Daoy (cell line): ENCODE data around the gene TRPV6. TPM values are rescaled to one million over a fixed set of nuclear protein-coding genes. Genes with fewer than 3 reads are reported as not detected.

Experiments used
- DNase-seq: peaks from one replicate; pipeline ENCODE4 v3.0.0-alpha.2; 2015; ENCODE audit warnings: low read depth
- total RNA-seq: library from RNA; depleted of rRNA; stranded (reverse); fragments of >200 nt; shearing (Covaris generic); gene quantifications from 2 replicates; pipeline ENCODE4 v1.2.3, GENCODE V29; 2014

Gene TRPV6
- total RNA-seq, 1 experiment from 2014 or later: not detected

GRCh38 chr7:142908290-142908689 is 22.7 kb upstream of the TRPV6 start:
- DNase-seq: no peak

GRCh38 chr7:142906643-142907042 is 21.1 kb upstream of the TRPV6 start:
- no peak for DNase-seq

DNA sequence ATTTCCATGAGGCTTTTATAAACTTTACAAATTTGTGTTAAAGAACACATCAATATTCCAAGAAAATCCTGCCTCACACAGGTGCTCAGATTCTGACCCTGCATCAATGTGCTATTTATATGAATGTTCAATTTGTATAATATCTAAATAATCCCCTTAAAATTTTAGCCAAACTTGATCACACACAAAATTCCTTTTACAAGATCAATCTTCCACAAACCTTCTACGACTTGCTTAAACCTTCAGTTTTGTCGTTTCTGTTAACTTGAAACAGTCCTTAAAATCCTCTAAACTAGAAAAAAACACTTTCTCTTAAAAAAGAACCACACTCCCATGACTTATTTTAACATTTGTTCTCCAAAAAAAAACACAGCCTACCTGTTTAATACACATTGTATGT is 20.2 kb upstream of the TRPV6 start:
- DNase-seq: no peak

DNA sequence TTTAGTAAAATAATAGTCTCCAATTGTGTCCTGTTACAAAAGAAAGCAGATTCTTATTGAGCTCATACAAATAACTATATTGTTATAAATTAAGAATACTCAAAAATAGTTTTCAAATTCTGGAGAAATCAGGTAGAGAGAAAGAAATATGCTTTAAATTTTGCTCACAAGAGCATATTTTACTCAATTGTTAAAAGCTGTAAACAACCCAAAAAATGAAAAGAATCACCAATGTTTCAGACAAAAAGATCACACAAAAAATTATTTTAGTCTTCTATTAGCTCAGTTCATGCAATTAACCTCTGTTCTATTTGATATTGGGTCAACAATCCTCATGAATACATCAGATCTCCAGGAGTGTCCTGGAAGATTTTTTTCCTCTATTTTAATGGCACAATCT is 18.6 kb upstream of the TRPV6 start:
- no peak for DNase-seq

DNA sequence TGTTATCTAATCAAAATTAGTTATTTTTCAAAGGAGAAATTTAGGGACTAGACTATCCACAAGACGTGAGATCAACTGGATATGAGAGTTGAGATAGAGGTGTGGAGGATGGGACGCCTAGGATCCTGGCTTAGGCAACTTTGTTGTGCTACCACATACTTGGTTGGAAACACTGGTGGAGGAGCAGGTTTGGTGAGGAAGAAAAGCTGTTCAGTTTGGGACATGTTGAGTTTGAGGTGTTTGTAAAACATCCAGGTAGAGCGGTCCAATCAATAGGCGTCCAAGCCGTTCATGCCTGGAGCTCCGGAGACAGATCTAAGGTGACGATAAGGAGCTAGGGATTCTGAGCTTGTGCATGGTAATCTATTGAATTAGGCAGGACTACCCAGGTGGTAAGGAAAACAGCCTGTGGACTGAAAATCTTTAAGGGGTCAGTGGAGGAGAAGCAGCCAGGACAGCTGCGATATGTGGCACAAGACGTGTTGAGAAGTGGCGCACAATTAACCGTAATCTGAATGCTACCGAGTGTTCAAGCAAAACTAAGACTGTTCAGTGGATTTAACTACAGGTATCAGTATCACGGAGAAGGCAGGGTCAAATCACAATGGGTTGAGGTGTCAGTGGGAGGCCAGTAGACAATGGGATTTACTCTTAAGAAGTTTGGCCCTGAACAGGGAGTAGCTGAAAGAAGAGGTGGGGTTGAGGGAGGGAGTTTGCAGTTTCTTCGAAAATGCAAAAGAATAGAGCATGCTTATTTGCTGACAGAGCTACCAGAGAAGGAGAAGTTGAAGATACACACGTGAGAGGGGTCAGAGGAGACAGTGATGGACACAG is 16.1 kb upstream of the TRPV6 start:
- DNase-seq: no peak

- no peak for DNase-seq
Measured at GRCh38 chr7:142899661-142900060, 14.1 kb upstream of the TRPV6 start.

DNA sequence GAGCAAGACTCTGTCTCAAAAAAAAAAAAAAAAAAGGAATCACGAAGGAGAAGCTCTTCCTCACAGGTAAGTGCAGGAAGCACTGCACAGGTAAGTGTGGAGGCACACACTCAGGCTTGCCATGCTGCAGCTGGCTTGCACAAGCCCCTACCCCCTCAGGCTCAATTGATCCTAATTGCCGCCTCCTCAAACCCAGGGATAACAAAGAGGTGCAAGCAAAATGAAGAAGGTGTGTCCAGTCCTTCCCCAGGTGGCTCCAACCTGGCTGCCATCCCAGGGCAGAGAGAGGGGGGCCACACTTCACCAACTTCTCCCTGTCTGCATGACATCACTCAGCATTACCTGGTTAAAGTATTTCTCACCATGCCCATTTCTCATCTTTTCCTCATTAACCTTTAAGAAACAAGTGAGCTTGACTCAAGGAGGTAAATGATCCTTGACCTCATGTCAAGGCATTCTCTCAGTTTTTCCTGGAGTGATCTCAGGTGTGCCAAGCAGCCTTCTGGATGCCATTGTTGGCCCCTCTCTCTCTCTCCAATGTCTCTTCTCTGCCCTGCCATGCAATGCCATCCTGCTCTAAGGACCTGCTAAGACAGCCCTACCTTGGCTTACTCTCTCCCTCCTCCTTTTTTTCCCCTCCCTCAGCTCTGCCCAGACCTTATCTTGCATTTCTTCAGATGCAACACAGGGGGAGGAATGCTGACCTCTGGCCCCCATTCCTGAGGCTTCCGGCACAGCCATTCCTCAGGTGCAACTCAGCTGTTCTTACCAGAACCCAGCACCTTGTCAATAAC is 13.0 kb upstream of the TRPV6 start:
- no peak for DNase-seq

- DNase-seq: no peak
Measured at GRCh38 chr7:142897691-142898090, 12.1 kb upstream of the TRPV6 start.

GRCh38 chr7:142896741-142897379 is 11.3 kb upstream of the TRPV6 start:
- no peak for DNase-seq

- no peak for DNase-seq
Measured at GRCh38 chr7:142896151-142896550, 10.6 kb upstream of the TRPV6 start.

- no peak for DNase-seq
Measured at GRCh38 chr7:142894985-142895593, 9.5 kb upstream of the TRPV6 start.

DNA sequence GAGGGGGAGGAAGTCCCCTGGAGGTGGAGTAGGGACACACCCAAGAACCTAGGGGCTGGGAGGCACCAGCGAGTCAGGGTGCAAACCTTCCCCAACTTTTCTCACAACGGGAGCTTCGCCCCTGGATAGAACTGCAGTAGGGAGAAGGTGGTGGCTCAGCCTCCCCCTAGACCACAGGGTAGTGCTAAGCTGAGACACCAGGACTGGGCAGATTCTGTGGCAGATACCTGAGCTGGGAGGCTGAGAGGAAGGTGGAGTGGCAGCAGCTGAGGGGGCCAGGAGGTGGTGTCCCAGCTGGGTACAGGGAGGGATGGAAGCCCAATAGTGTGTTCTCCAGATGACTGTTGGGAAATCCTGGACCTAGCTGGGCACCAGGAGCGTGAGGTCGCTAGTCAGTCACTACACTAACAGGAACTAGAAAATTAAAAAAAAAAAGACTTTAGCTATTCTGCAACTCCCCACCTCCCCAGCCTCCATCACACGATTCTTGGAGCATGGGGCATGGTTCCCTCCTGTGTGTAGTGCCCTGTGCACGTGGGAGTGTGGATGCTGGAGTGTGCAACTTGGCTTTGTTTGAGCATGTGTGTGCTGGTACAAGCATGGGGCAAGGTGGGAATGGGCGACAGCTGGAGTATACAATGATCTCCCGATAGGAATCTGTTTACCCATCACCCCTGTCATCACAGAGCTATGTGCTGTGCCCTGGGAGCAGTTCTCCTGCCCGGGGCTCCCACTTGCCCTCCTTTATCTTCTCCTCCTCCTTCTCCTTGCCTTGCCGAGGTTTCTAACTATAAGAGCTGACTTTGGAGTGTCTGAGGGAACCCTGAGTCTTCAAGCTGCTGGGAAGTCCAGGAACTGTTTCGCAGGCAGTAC is 8.8 kb upstream of the TRPV6 start:
- DNase-seq: no peak

DNA sequence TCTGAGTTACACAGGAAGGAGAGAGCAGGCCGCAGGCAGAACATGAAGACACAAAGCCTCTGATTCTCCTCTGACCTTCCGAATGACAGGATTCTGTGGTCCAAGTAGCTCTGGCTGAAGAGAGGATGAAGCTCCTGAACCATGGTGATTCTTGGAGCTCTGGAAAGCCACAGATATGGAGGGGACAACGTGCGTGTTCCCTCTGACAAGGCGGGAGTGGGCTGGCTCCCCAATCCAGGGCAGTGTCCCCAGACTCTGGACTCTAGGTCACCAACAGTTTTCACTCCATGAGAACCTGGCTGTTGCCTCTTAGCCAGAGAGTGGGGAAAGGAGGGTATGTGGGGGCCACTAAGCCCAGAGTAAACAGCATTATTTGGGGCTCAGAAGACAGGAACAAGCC is 7.4 kb upstream of the TRPV6 start:
- no peak for DNase-seq

- no peak for DNase-seq
Measured at GRCh38 chr7:142891490-142892082, 6.0 kb upstream of the TRPV6 start.

DNA sequence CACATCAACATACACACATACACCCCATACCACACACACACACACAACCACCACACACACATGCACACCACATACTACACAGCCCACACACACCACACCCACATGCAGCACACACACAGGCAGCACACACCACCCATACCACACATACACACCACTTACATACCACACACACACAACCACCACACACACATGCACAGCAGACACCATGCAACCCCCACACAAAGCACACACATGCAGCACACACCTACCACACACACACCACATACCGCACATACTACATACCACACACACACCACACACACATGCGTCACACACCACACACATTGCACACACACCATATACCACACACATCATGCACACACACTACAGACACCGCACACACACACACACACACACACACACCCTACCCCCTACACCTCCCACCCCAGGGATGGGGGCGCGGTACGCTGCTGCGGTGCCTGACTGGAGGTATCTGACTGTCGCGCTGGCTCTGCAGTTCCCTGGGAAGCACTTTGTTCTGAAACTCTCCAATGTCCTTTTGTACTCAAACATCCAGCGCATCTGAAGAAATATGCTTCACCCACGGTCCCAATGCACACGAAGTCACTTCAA is 5.4 kb upstream of the TRPV6 start:
- DNase-seq: no peak

GRCh38 chr7:142889816-142890215 is 4.3 kb upstream of the TRPV6 start:
- DNase-seq: no peak

DNA sequence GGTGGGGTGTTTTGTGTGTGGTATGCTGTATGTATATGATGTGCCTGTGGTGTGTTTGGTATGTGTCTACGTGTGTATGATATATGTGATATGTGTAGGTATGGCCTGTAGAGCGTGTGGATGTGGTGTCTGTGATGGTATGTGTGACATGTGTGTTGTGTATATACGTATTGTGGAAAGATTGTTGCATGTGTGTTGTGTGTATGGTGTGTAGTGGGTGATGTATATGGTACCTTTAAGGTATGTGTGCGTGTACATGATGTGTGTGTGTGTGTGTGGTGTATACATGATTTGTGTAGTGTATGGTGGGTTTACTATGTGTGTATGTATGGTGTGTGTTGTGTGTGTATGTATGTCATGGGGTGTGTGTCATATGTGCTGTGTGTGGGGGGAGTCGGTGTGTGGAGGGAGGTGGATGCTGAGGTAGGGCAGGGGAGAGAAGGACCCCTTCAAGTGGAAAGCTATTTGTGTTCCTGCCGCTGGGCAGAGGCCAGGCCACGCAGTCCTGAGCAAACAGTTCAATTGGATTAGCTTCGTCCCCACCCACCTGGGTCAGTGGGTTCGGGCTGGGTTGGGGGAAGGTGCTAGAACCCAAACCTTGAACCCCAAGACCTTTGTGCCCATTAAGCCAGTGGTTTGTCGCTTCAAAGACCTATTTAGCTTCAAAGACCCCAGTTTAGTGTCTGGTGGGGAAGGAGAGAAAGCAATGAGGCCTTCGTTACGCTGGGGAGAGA is 1.9 kb upstream of the TRPV6 start:
- no peak for DNase-seq

DNA sequence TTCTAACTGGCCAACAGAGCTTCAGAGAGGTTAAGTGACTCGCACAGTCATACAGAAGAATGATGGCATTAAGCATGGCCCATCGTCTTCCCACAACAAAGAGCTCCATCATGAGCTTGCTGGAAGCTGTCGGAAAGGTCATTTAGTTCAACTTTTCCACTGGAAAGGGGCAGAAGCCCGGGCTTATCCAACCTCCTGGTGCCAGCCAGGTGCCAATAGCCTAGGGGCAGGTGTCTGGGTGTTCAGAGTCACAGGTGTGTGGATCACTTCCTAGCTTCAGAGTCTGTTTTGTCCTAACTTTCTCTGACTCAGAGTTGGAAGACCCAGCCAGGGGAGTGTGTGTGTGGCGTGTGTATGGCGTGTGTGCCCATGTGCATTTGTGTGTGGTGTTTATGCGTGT is 1.3 kb upstream of the TRPV6 start:
- no peak for DNase-seq

DNA sequence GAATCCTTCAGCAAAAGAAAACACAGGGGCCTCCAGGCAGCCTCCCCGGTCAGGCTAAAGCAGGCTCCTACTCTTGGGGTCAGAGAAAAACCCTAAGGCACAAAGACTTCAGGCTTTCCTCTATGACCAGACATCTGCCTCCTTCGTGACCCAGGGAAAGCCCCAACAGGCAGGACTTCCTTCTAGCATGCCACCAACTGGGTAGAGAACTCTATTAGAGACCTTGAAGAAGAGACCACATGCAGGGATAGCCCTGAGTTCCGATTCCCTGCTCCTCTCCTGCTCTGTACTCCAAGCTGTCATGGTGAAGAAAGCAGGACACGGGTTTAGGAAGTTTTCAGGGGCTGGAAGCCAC is 1.3 kb downstream of the TRPV6 start:
- DNase-seq: no peak
